Measurements from ENCODE around the gene DDX4.

GRCh38 chr5:55749387-55749786 lies 11.5 kb downstream of the DDX4 start:
- TF ChIP-seq CTCF (conservative IDR thresholded peaks at IDR 0.05; ENCODE audit: low read length) (no peak), EZH2phosphoT487 (IDR thresholded peaks at IDR 0.05; ENCODE audit: borderline replicate concordance, low read depth, low read length) (no peak)

Measured in OCI-LY7 (cell line).